Measurements from ENCODE around the gene SERINC5. TPM values are rescaled to one million over a fixed set of nuclear protein-coding genes. Genes with fewer than 3 reads are reported as not detected.

The SERINC5 gene
- total and polyA plus RNA-seq, 3 experiments from 2014 or later: 13.7 to 33.3 (median 32.9) TPM

- CTCF ChIA-PET: interaction anchor here (1.2 kb wide), 1 partner anchor 11 kb away, joined by 4 read pairs; no protein-coding TSS in a partner anchor
- Mint-ChIP-seq H3K36me3 (peaks cover 0 to 14% (median 7%) of the 10 kb centered on the region in 3 donors), H3K4me1 (no peaks in the 10 kb centered on the region), H3K4me3 (no peak overlapping the region), H3K9me3 (no peaks in the 10 kb centered on the region), H3K27me3 (no peaks in the 10 kb centered on the region), H3K27ac (peak overlapping the region in 1 of 8 donors; percentile 11)
- Histone ChIP-seq H3K4me3 (ENCODE audit: low read length) (no peak overlapping the region), H3K27ac (ENCODE audit: low read depth, low read length) (no peak overlapping the region), H3K36me3 (ENCODE audit: insufficient read depth, low read length) (no peaks in the 10 kb centered on the region), H3K27me3 (ENCODE audit: insufficient read depth, low read length, poor library complexity, severe bottlenecking) (no peaks in the 10 kb centered on the region), H3K4me1 (ENCODE audit: insufficient read depth, low read length) (no peaks in the 10 kb centered on the region), H3K9me3 (ENCODE audit: low read length) (no peaks in the 10 kb centered on the region)
- DNase-seq: no peak
- POLR2A ChIA-PET: no interaction called here
Observed at GRCh38 chr5:80071510-80072021, 184.3 kb downstream of the SERINC5 start.

- DNase-seq: no peak
- H3K27ac Mint-ChIP-seq: no peak overlapping the region
- POLR2A ChIA-PET: no interaction called here
- Histone ChIP-seq H3K4me1 (ENCODE audit: insufficient read depth, low read length) (no peaks in the 10 kb centered on the region), H3K27me3 (ENCODE audit: insufficient read depth, low read length, poor library complexity, severe bottlenecking) (no peaks in the 10 kb centered on the region), H3K4me3 (ENCODE audit: low read length) (no peak overlapping the region), H3K27ac (ENCODE audit: low read depth, low read length) (no peak overlapping the region), H3K36me3 (ENCODE audit: insufficient read depth, low read length) (no peaks in the 10 kb centered on the region), H3K9me3 (ENCODE audit: low read length) (no peaks in the 10 kb centered on the region)
- CTCF ChIA-PET: no interaction called here
- H3K36me3 Mint-ChIP-seq: peaks cover 0 to 14% (median 7%) of the 10 kb centered on the region in 3 donors
- no peaks in the 10 kb centered on the region for H3K4me1 Mint-ChIP-seq
- no peaks in the 10 kb centered on the region for H3K27me3 Mint-ChIP-seq
- H3K4me3 Mint-ChIP-seq: no peak overlapping the region
- H3K9me3 Mint-ChIP-seq: no peaks in the 10 kb centered on the region
Observed at GRCh38 chr5:80070338-80071056, 185.4 kb downstream of the SERINC5 start.

GRCh38 chr5:80069918-80070318, 185.9 kb downstream of the SERINC5 start:
- no peak overlapping the region for H3K4me3 Mint-ChIP-seq

GRCh38 chr5:80069251-80069800, 186.5 kb downstream of the SERINC5 start:
- Histone ChIP-seq H3K36me3 (ENCODE audit: insufficient read depth, low read length) (no peaks in the 10 kb centered on the region), H3K4me1 (ENCODE audit: insufficient read depth, low read length) (no peaks in the 10 kb centered on the region), H3K4me3 (ENCODE audit: low read length) (no peak overlapping the region), H3K27ac (ENCODE audit: low read depth, low read length) (no peak overlapping the region), H3K27me3 (ENCODE audit: insufficient read depth, low read length, poor library complexity, severe bottlenecking) (no peaks in the 10 kb centered on the region), H3K9me3 (ENCODE audit: low read length) (no peaks in the 10 kb centered on the region)
- H3K4me3 Mint-ChIP-seq: no peak overlapping the region
- H3K27me3 Mint-ChIP-seq: peaks cover 0 to 4% of the 10 kb centered on the region in 2 donors
- POLR2A ChIA-PET: no interaction called here
- H3K27ac Mint-ChIP-seq: no peak overlapping the region
- CTCF ChIA-PET: no interaction called here
- no peak for DNase-seq
- H3K36me3 Mint-ChIP-seq: peaks cover 0 to 16% (median 7%) of the 10 kb centered on the region in 3 donors
- no peaks in the 10 kb centered on the region for H3K9me3 Mint-ChIP-seq
- no peaks in the 10 kb centered on the region for H3K4me1 Mint-ChIP-seq

More at GRCh38 chr5:80069918-80070318, 185.9 kb downstream of the SERINC5 start:
- Histone ChIP-seq H3K36me3 (ENCODE audit: insufficient read depth, low read length) (no peaks in the 10 kb centered on the region), H3K4me1 (ENCODE audit: insufficient read depth, low read length) (no peaks in the 10 kb centered on the region), H3K9me3 (ENCODE audit: low read length) (no peaks in the 10 kb centered on the region), H3K27me3 (ENCODE audit: insufficient read depth, low read length, poor library complexity, severe bottlenecking) (no peaks in the 10 kb centered on the region), H3K27ac (ENCODE audit: low read depth, low read length) (no peak overlapping the region), H3K4me3 (ENCODE audit: low read length) (no peak overlapping the region)
- CTCF ChIA-PET: no interaction called here
- Mint-ChIP-seq H3K27me3 (no peaks in the 10 kb centered on the region), H3K36me3 (peaks cover 0 to 14% (median 7%) of the 10 kb centered on the region in 3 donors), H3K9me3 (no peaks in the 10 kb centered on the region), H3K27ac (peak overlapping the region in 2 of 8 donors; percentile 14 to 33), H3K4me1 (no peaks in the 10 kb centered on the region)
- POLR2A ChIA-PET: no interaction called here
- no peak for DNase-seq

GRCh38 chr5:80068775-80069174, 187.1 kb downstream of the SERINC5 start:
- Histone ChIP-seq H3K4me3 (ENCODE audit: low read length) (no peak overlapping the region), H3K27ac (ENCODE audit: low read depth, low read length) (no peak overlapping the region), H3K4me1 (ENCODE audit: insufficient read depth, low read length) (no peaks in the 10 kb centered on the region), H3K27me3 (ENCODE audit: insufficient read depth, low read length, poor library complexity, severe bottlenecking) (no peaks in the 10 kb centered on the region), H3K9me3 (ENCODE audit: low read length) (no peaks in the 10 kb centered on the region), H3K36me3 (ENCODE audit: insufficient read depth, low read length) (no peaks in the 10 kb centered on the region)
- Mint-ChIP-seq H3K27ac (no peak overlapping the region), H3K36me3 (peaks cover 3 to 16% (median 7%) of the 10 kb centered on the region in 3 donors), H3K4me1 (no peaks in the 10 kb centered on the region), H3K4me3 (no peak overlapping the region), H3K9me3 (no peaks in the 10 kb centered on the region), H3K27me3 (peaks cover 0 to 4% of the 10 kb centered on the region in 2 donors)
- DNase-seq: no peak
- ChIA-PET POLR2A (no interaction called here), CTCF (no interaction called here)

GRCh38 chr5:80068246-80068636, 187.6 kb downstream of the SERINC5 start:
- Histone ChIP-seq H3K4me1 (ENCODE audit: insufficient read depth, low read length) (no peaks in the 10 kb centered on the region), H3K36me3 (ENCODE audit: insufficient read depth, low read length) (no peaks in the 10 kb centered on the region), H3K27me3 (ENCODE audit: insufficient read depth, low read length, poor library complexity, severe bottlenecking) (no peaks in the 10 kb centered on the region), H3K9me3 (ENCODE audit: low read length) (no peaks in the 10 kb centered on the region), H3K4me3 (ENCODE audit: low read length) (no peak overlapping the region), H3K27ac (ENCODE audit: low read depth, low read length) (no peak overlapping the region)
- peaks cover 7 to 21% (median 8%) of the 10 kb centered on the region in 3 donors for H3K36me3 Mint-ChIP-seq
- no peaks in the 10 kb centered on the region for H3K4me1 Mint-ChIP-seq
- H3K9me3 Mint-ChIP-seq: no peaks in the 10 kb centered on the region
- ChIA-PET POLR2A (no interaction called here), CTCF (no interaction called here)
- H3K4me3 Mint-ChIP-seq: no peak overlapping the region
- peaks cover 0 to 4% of the 10 kb centered on the region in 2 donors for H3K27me3 Mint-ChIP-seq
- DNase-seq: no peak
- H3K27ac Mint-ChIP-seq: no peak overlapping the region

GRCh38 chr5:80067531-80068245, 188.2 kb downstream of the SERINC5 start:
- no peak overlapping the region for H3K27ac Mint-ChIP-seq
- Histone ChIP-seq H3K9me3 (ENCODE audit: low read length) (no peaks in the 10 kb centered on the region), H3K4me1 (ENCODE audit: insufficient read depth, low read length) (no peaks in the 10 kb centered on the region), H3K36me3 (ENCODE audit: insufficient read depth, low read length) (no peaks in the 10 kb centered on the region), H3K27me3 (ENCODE audit: insufficient read depth, low read length, poor library complexity, severe bottlenecking) (no peaks in the 10 kb centered on the region), H3K4me3 (ENCODE audit: low read length) (no peak overlapping the region), H3K27ac (ENCODE audit: low read depth, low read length) (no peak overlapping the region)
- DNase-seq: no peak
- ChIA-PET CTCF (no interaction called here), POLR2A (no interaction called here)
- peaks cover 0 to 4% of the 10 kb centered on the region in 2 donors for H3K27me3 Mint-ChIP-seq
- no peak overlapping the region for H3K4me3 Mint-ChIP-seq
- H3K9me3 Mint-ChIP-seq: no peaks in the 10 kb centered on the region
- H3K36me3 Mint-ChIP-seq: peaks cover 7 to 21% (median 9%) of the 10 kb centered on the region in 3 donors
- no peaks in the 10 kb centered on the region for H3K4me1 Mint-ChIP-seq

GRCh38 chr5:80067016-80067415, 188.8 kb downstream of the SERINC5 start:
- Mint-ChIP-seq H3K4me1 (no peaks in the 10 kb centered on the region), H3K36me3 (peaks cover 6 to 21% (median 9%) of the 10 kb centered on the region in 3 donors), H3K9me3 (no peaks in the 10 kb centered on the region), H3K4me3 (no peak overlapping the region), H3K27ac (no peak overlapping the region), H3K27me3 (peaks cover 0 to 4% of the 10 kb centered on the region in 2 donors)
- H3K9me3 ChIP-seq (ENCODE audit: low read length): no peaks in the 10 kb centered on the region
- H3K27me3 ChIP-seq (ENCODE audit: insufficient read depth, low read length, poor library complexity, severe bottlenecking): no peaks in the 10 kb centered on the region
- DNase-seq: no peak
- CTCF ChIA-PET: interaction anchor here (0.8 kb wide), 1 partner anchor 16 kb away, joined by 3 read pairs; no protein-coding TSS in a partner anchor
- POLR2A ChIA-PET: no interaction called here
- no peaks in the 10 kb centered on the region for H3K4me1 ChIP-seq (ENCODE audit: insufficient read depth, low read length)
- no peaks in the 10 kb centered on the region for H3K36me3 ChIP-seq (ENCODE audit: insufficient read depth, low read length)
- H3K4me3 ChIP-seq (ENCODE audit: low read length): no peak overlapping the region
- H3K27ac ChIP-seq (ENCODE audit: low read depth, low read length): no peak overlapping the region
